Activated CD8-positive, alpha-beta T cell treated with anti-CD3 and anti-CD28 coated beads for 36 hours (primary cell): ENCODE results near the gene RALY. TPM values are rescaled to one million over a fixed set of nuclear protein-coding genes. Genes with fewer than 3 reads are reported as not detected.

ENCODE experiments used
- ATAC-seq: fragments of 200-7000 bp; cut with Tn5 transposase; one replicate; pipeline ENCODE4 v1.10.0; 2021; ENCODE audit warnings: mild to moderate bottlenecking, moderate library complexity
- CTCF ChIA-PET: fragments of 350-600 bp; sonication (Branson Sonifier 250); formaldehyde crosslinking; loops from one replicate; lab custom pipeline; 2021; ENCODE audit warnings: antibody characterized with exemption; lab: Charles Lee
- POLR2A ChIA-PET: fragments of 350-600 bp; sonication (Branson Sonifier 250); formaldehyde crosslinking; loops from one replicate; lab custom pipeline; 2021; ENCODE audit warnings: antibody characterized with exemption; lab: Charles Lee
- DNase-seq: peaks from one replicate; pipeline ENCODE4 v3.0.0-alpha.2; 2020
- H3K27ac Mint-ChIP-seq: one replicate; pipeline ENCODE4 v1.8.0; 2021; ENCODE audit warnings: mild to moderate bottlenecking, mixed read lengths
- H3K27me3 Mint-ChIP-seq: one replicate; pipeline ENCODE4 v1.8.0; 2021; ENCODE audit warnings: mixed read lengths
- H3K36me3 Mint-ChIP-seq: one replicate; pipeline ENCODE4 v1.8.0; 2021; ENCODE audit warnings: low read depth, mixed read lengths
- H3K4me1 Mint-ChIP-seq: one replicate; pipeline ENCODE4 v1.8.0; 2021; ENCODE audit warnings: low read depth, mixed read lengths
- H3K4me3 Mint-ChIP-seq: one replicate; pipeline ENCODE4 v1.8.0; 2021; ENCODE audit warnings: mild to moderate bottlenecking, moderate library complexity, mixed read lengths
- H3K9me3 Mint-ChIP-seq: one replicate; pipeline ENCODE4 v1.8.0; 2021; ENCODE audit warnings: mixed read lengths
- intact Hi-C: fragments of 100-400 bp; cut with micrococcal nuclease; formaldehyde crosslinking; loops from one replicate; pipeline ENCODE4 v1.10.0; 2022
- total RNA-seq, 2 experiments: library from RNA; stranded (reverse); gene quantifications; one replicate each; pipeline ENCODE4 v1.2.3, GENCODE V29; 2021
- TF ChIP-seq, protein P1 (sequence below): fragments of 200-600 bp; IDR thresholded peaks from one replicate; pipeline ENCODE4 v1.8.0; 2022; ENCODE audit warnings: antibody characterized with exemption, mild to moderate bottlenecking

The RALY gene
- total RNA-seq, 2 experiments from 2014 or later, result 151 to 153 TPM

GRCh38 chr20:34095825-34096224 is 102.1 kb downstream of the RALY start:
- CTCF ChIA-PET, result interaction anchor here (1.2 to 3.2 kb wide), 2 partner anchors 13 to 34 kb away, joined by 6 to 11 read pairs; no protein-coding TSS in a partner anchor
- Mint-ChIP-seq H3K9me3 (no peaks in the 10 kb centered on the region), H3K27ac (no peak overlapping the region), H3K4me3 (no peak overlapping the region), H3K4me1 (peaks cover 14% of the 10 kb centered on the region), H3K27me3 (no peaks in the 10 kb centered on the region), H3K36me3 (peaks cover 73% of the 10 kb centered on the region)
- intact Hi-C loops, result no loop called here
- POLR2A ChIA-PET, result interaction anchor here (1.6 to 3.3 kb wide), 4 partner anchors 10 to 238 kb away, joined by 4 to 14 read pairs (median 7); no protein-coding TSS in a partner anchor
- ATAC-seq (no peak), DNase-seq (no peak)
- TF ChIP-seq, protein P1, sequence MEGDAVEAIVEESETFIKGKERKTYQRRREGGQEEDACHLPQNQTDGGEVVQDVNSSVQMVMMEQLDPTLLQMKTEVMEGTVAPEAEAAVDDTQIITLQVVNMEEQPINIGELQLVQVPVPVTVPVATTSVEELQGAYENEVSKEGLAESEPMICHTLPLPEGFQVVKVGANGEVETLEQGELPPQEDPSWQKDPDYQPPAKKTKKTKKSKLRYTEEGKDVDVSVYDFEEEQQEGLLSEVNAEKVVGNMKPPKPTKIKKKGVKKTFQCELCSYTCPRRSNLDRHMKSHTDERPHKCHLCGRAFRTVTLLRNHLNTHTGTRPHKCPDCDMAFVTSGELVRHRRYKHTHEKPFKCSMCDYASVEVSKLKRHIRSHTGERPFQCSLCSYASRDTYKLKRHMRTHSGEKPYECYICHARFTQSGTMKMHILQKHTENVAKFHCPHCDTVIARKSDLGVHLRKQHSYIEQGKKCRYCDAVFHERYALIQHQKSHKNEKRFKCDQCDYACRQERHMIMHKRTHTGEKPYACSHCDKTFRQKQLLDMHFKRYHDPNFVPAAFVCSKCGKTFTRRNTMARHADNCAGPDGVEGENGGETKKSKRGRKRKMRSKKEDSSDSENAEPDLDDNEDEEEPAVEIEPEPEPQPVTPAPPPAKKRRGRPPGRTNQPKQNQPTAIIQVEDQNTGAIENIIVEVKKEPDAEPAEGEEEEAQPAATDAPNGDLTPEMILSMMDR, result no peak

GRCh38 chr20:34096699-34097444 is 103.2 kb downstream of the RALY start:
- no peak for ATAC-seq
- ChIA-PET CTCF (interaction anchor here (0.7 to 3.2 kb wide), 2 partner anchors 12 to 42 kb away, joined by 3 to 11 read pairs; no protein-coding TSS in a partner anchor), POLR2A (interaction anchor here (0.6 to 3.3 kb wide), 5 partner anchors 9 to 25 kb away, joined by 3 to 14 read pairs (median 3); no protein-coding TSS in a partner anchor)
- intact Hi-C loops, result no loop called here
- Mint-ChIP-seq H3K27ac (peak overlapping the region; percentile 34), H3K27me3 (no peaks in the 10 kb centered on the region), H3K9me3 (no peaks in the 10 kb centered on the region), H3K36me3 (peaks cover 71% of the 10 kb centered on the region), H3K4me3 (no peak overlapping the region), H3K4me1 (peaks cover 15% of the 10 kb centered on the region)
- TF ChIP-seq, protein P1, result no peak
- no peak for DNase-seq

DNA sequence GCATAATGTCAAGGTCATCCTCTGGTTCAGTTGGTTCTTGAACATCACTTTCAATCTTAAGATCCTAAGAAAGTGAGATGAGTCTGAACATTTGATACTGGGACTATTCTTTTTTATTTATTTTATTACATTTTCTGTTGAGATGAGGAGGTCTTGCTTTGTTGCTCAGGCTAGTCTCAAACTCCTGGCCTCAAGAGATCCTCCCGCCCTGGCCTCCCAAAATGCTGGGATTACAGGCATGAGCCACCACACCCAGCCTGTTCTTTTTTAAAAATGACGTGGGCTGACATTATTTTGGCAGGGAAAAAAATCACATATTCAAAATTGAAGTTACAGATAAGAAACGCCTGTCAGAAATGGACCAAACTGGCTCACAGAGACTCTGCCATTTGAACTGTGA is 104.9 kb downstream of the RALY start:
- intact Hi-C loops, result no loop called here
- Mint-ChIP-seq H3K9me3 (no peaks in the 10 kb centered on the region), H3K4me3 (no peak overlapping the region), H3K4me1 (peaks cover 30% of the 10 kb centered on the region), H3K27me3 (no peaks in the 10 kb centered on the region), H3K27ac (no peak overlapping the region), H3K36me3 (peaks cover 72% of the 10 kb centered on the region)
- ChIA-PET POLR2A (interaction anchor here (2.7 kb wide), 1 partner anchor 14 kb away, joined by 9 read pairs; the partner anchor contains the start of gene EIF2S2), CTCF (no interaction called here)
- ATAC-seq (no peak), DNase-seq (no peak)
- TF ChIP-seq, protein P1, result no peak

DNA sequence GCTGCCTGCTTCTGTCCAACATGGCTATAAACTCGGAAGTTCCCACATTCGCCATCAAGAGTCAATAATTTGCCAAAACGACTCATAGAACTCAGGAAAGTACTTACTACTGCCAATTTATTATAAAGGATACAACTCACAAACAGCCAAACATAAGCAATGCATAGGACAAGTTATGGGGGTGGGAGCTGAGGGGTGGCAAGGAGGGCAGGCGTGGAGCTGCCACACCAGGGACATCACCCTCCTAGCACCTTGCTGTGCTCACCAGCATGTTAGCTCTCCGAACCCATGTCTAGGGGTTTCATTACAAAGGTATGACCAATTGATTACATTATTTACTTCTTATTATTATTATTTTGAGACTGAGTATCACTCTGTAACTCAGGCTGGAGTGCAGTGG is 106.0 kb downstream of the RALY start:
- no peak overlapping the region for H3K4me3 Mint-ChIP-seq
- H3K27ac Mint-ChIP-seq, result no peak overlapping the region
- H3K27me3 Mint-ChIP-seq, result no peaks in the 10 kb centered on the region
- ATAC-seq, result no peak
- TF ChIP-seq, protein P1, result no peak
- peaks cover 36% of the 10 kb centered on the region for H3K4me1 Mint-ChIP-seq
- peaks cover 75% of the 10 kb centered on the region for H3K36me3 Mint-ChIP-seq
- POLR2A ChIA-PET, result interaction anchor here (0.6 to 2.7 kb wide), 4 partner anchors 12 to 70 kb away, joined by 3 to 9 read pairs (median 3); partner anchors contain the start of gene EIF2S2
- intact Hi-C loops, result no loop called here
- no peak for DNase-seq
- no peaks in the 10 kb centered on the region for H3K9me3 Mint-ChIP-seq
- CTCF ChIA-PET, result interaction anchor here (1.1 to 2.0 kb wide), 2 partner anchors 10 to 30 kb away, joined by 4 to 5 read pairs; no protein-coding TSS in a partner anchor

DNA sequence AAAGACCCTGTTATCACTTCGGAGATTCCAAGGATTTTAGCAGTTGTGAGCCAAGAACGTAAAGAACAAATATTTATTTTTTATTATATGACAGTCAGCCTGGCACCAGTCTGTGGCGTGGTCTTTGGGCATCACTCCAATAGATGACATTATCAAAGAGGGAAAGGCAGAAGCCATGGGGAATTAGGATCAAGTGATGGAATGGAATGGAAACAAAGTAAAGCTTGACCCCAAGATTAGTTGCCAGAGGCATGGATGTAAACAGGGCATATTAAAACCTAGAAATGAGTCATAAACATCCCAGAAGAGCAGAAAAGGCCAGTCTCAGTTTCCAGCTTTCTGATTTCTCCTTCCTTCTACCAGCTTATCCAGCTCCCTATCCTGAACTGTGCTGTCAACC is 106.9 kb downstream of the RALY start:
- ATAC-seq (no peak), DNase-seq (no peak)
- Mint-ChIP-seq H3K27me3 (no peaks in the 10 kb centered on the region), H3K4me1 (peaks cover 44% of the 10 kb centered on the region), H3K36me3 (peaks cover 79% of the 10 kb centered on the region), H3K27ac (peak overlapping the region; percentile 36), H3K4me3 (no peak overlapping the region), H3K9me3 (no peaks in the 10 kb centered on the region)
- intact Hi-C loops, result no loop called here
- CTCF ChIA-PET, result interaction anchor here (0.9 to 3.0 kb wide), 5 partner anchors 10 to 185 kb away, joined by 3 to 7 read pairs (median 4); no protein-coding TSS in a partner anchor
- POLR2A ChIA-PET, result interaction anchor here (0.8 to 2.7 kb wide), 4 partner anchors 9 to 406 kb away, joined by 3 to 9 read pairs (median 4); partner anchors contain the start of gene EIF2S2
- TF ChIP-seq, protein P1, result no peak
